HCT116 (cell line): ENCODE data around the gene KIAA0930. TPM values are rescaled to one million over a fixed set of nuclear protein-coding genes. Genes with fewer than 3 reads are reported as not detected.

ENCODE experiments used
- ATAC-seq: fragments of 200-7000 bp; cut with Tn5 transposase; 2 replicates; pipeline ENCODE4 v1.9.1; 2020; ENCODE audit warnings: mild to moderate bottlenecking, moderate library complexity
- BruUV-seq: library from RNA; stranded (reverse); fragments of 400-500 nt; replicated peaks from 2 replicates; lab custom pipeline; 2021; lab: Mats Ljungman, UMichigan
- CTCF ChIA-PET: fragments of 300-600 bp; sonication (Branson Sonifier 250); formaldehyde crosslinking; loops from one replicate; lab custom pipeline; 2021; ENCODE audit warnings: antibody characterized with exemption; lab: Charles Lee
- POLR2A ChIA-PET: fragments of 300-600, 350-600 bp; sonication (Branson Sonifier 250); formaldehyde crosslinking; loops from one replicate; lab custom pipeline; 2021; ENCODE audit warnings: antibody characterized with exemption; lab: Charles Lee
- RAD21 ChIA-PET, 2 experiments: fragments of 300-600 bp; sonication (Branson Sonifier 250); formaldehyde crosslinking; loops; one replicate each; lab custom pipeline; 2023; ENCODE audit warnings: low total read pairs in 2 of 2; ENCODE audit not compliant: uncharacterized antibody in 2 of 2, unreplicated experiment in 2 of 2, low non-redundant PET in 1 of 2; lab: Charles Lee
- DNase-seq: peaks from one replicate; pipeline ENCODE4 v3.0.0-alpha.2; 2010; ENCODE audit warnings: low read depth, low spot score
- H2AFZ ChIP-seq: fragments of 200-600 bp; shearing (Covaris generic), sonication (generic); 2 replicates; pipeline ENCODE4 v1.6.1; 2017; ENCODE audit warnings: low read depth, mixed run types, mixed read lengths, antibody characterized with exemption, low read length; ENCODE audit not compliant: poor library complexity, severe bottlenecking
- H3K27ac ChIP-seq: 2 replicates; pipeline ENCODE4 v1.5.1; 2012; ENCODE audit warnings: low read depth, low read length
- H3K27me3 ChIP-seq: fragments of 200-600 bp; sonication (generic); 2 replicates; pipeline ENCODE4 v1.6.1; 2016; ENCODE audit warnings: mixed run types, low read length, mixed read lengths; ENCODE audit not compliant: insufficient read depth
- H3K36me3 ChIP-seq, 2 experiments: fragments of 200-500 bp in 1 of 2; fragments of 200-600 bp in 1 of 2; sonication (Bioruptor generic) in 1 of 2; sonication (generic) in 1 of 2; 2 replicates each; pipeline versions ENCODE4 v1.5.1 to v1.6.1; 2014 to 2016; ENCODE audit warnings: low read length in 2 of 2, inconsistent platforms in 1 of 2, mixed read lengths in 1 of 2, mixed run types in 1 of 2; ENCODE audit not compliant: insufficient read depth in 2 of 2, control insufficient read depth in 1 of 2
- H3K4me1 ChIP-seq, 2 experiments: fragments of 200-600 bp in 1 of 2; sonication (generic) in 1 of 2; 2 replicates each; pipeline versions ENCODE4 v1.5.1 to v1.6.1; 2012 to 2017; ENCODE audit warnings: low read length in 2 of 2, inconsistent platforms in 1 of 2, mild to moderate bottlenecking in 1 of 2, mixed read lengths in 1 of 2, mixed run types in 1 of 2, moderate library complexity in 1 of 2; ENCODE audit not compliant: insufficient read depth in 2 of 2, control insufficient read depth in 1 of 2
- H3K4me2 ChIP-seq: fragments of 200-600 bp; sonication (generic); 2 replicates; pipeline ENCODE4 v1.6.1; 2017; ENCODE audit warnings: mixed run types, low read length, mixed read lengths
- H3K4me3 ChIP-seq, 2 experiments: fragments of 200-600 bp in 1 of 2; sonication (generic) in 1 of 2; replicated peaks in 1 of 2; 2 replicates each; pipeline ENCODE4 v1.5.1; 2011 to 2016; ENCODE audit warnings: low read length in 2 of 2, control low read depth in 1 of 2, low read depth in 1 of 2, mild to moderate bottlenecking in 1 of 2, mixed read lengths in 1 of 2, mixed run types in 1 of 2
- H3K79me2 ChIP-seq: fragments of 200-600 bp; sonication (generic); 2 replicates; pipeline ENCODE4 v1.6.1; 2017; ENCODE audit warnings: mild to moderate bottlenecking, mixed run types, low read length, moderate library complexity, mixed read lengths; ENCODE audit not compliant: insufficient read depth
- H3K9ac ChIP-seq: fragments of 200-600 bp; sonication (generic); 2 replicates; pipeline ENCODE4 v1.6.1; 2016; ENCODE audit warnings: low read length, mixed read lengths
- H3K9me2 ChIP-seq: fragments of 200-600 bp; sonication (generic), shearing (Covaris generic); 2 replicates; pipeline ENCODE4 v1.6.1; 2017; ENCODE audit warnings: mixed run types, mild to moderate bottlenecking, moderate library complexity; ENCODE audit not compliant: insufficient read depth
- H3K9me3 ChIP-seq, 2 experiments: fragments of 200-500 bp in 1 of 2; fragments of 200-600 bp in 1 of 2; sonication (Bioruptor generic) in 1 of 2; sonication (generic) in 1 of 2; 2 replicates each; pipeline ENCODE4 v1.6.1; 2014 to 2017; ENCODE audit warnings: low read length in 2 of 2, mixed read lengths in 2 of 2, inconsistent platforms in 1 of 2, low read depth in 1 of 2, mild to moderate bottlenecking in 1 of 2, mixed run types in 1 of 2, moderate library complexity in 1 of 2; ENCODE audit not compliant: control insufficient read depth in 1 of 2, insufficient read depth in 1 of 2
- H4K20me1 ChIP-seq: fragments of 200-600 bp; sonication (generic), shearing (Covaris generic); 2 replicates; pipeline ENCODE4 v1.6.1; 2017; ENCODE audit warnings: mixed run types, mild to moderate bottlenecking, moderate library complexity; ENCODE audit not compliant: insufficient read depth
- CBX3 ChIP-seq: IDR thresholded peaks from 2 replicates; pipeline ENCODE4 v1.6.1; 2012; ENCODE audit warnings: low read depth
- CEBPB ChIP-seq: IDR thresholded peaks from 2 replicates; pipeline ENCODE4 v1.6.1; 2012; ENCODE audit warnings: low read depth
- CTCF ChIP-seq, 3 experiments: fragments of 200-600 bp in 1 of 3; sonication (generic) in 1 of 3; IDR thresholded peaks in 2 of 3; conservative IDR thresholded peaks in 1 of 3; 2 replicates each; pipeline ENCODE4 v1.5.1; 2012 to 2017; ENCODE audit warnings: low read depth in 2 of 3, low read length in 2 of 3, antibody characterized with exemption in 1 of 3, borderline replicate concordance in 1 of 3, control low read depth in 1 of 3, mild to moderate bottlenecking in 1 of 3, mixed read lengths in 1 of 3, mixed run types in 1 of 3, moderate library complexity in 1 of 3; ENCODE audit not compliant: insufficient read depth in 1 of 3
- ELF1 ChIP-seq: IDR thresholded peaks from 2 replicates; pipeline ENCODE4 v1.6.1; 2012; ENCODE audit warnings: low read depth, borderline replicate concordance
- EZH2 ChIP-seq: fragments of 200-600 bp; sonication (generic); IDR thresholded peaks from 2 replicates; pipeline ENCODE4 v1.6.1; 2017; ENCODE audit warnings: antibody characterized with exemption, mixed run types
- EZH2phosphoT487 ChIP-seq: fragments of 200-600 bp; IDR thresholded peaks from 2 replicates; pipeline ENCODE4 v1.6.1; 2018; ENCODE audit warnings: antibody characterized with exemption, borderline replicate concordance
- FOSL1 ChIP-seq: IDR thresholded peaks from 2 replicates; pipeline ENCODE4 v1.6.1; 2012; ENCODE audit warnings: low read depth
- JUND ChIP-seq: IDR thresholded peaks from 2 replicates; pipeline ENCODE4 v1.6.1; 2012
- POLR2A ChIP-seq: IDR thresholded peaks from 2 replicates; pipeline ENCODE4 v1.7.0; 2011; ENCODE audit warnings: borderline replicate concordance; ENCODE audit not compliant: insufficient read depth, insufficient read length; ENCODE audit errors: extremely low read depth
- RAD21 ChIP-seq: IDR thresholded peaks from 2 replicates; pipeline ENCODE4 v1.6.1; 2012; ENCODE audit warnings: low read depth, mild to moderate bottlenecking
- SIN3A ChIP-seq: IDR thresholded peaks from 2 replicates; pipeline ENCODE4 v1.6.1; 2012; ENCODE audit warnings: low read depth
- SP1 ChIP-seq: IDR thresholded peaks from 2 replicates; pipeline ENCODE4 v1.6.1; 2012; ENCODE audit warnings: low read depth
- SRF ChIP-seq: IDR thresholded peaks from 2 replicates; pipeline ENCODE4 v1.6.1; 2012; ENCODE audit warnings: low read depth
- YY1 ChIP-seq: IDR thresholded peaks from 2 replicates; pipeline ENCODE4 v1.6.1; 2011; ENCODE audit warnings: low read length, low read depth, moderate library complexity, mild to moderate bottlenecking; ENCODE audit not compliant: insufficient replicate concordance; ENCODE audit errors: extremely low read depth
- ZFX ChIP-seq: fragments of 450-650 bp; IDR thresholded peaks from 2 replicates; pipeline ENCODE4 v1.6.1; 2017
- intact Hi-C: fragments of 100-400 bp; cut with micrococcal nuclease; formaldehyde crosslinking; loops from 2 replicates; pipeline ENCODE4 v1.10.0; 2022
- total RNA-seq: library from RNA; stranded (reverse); gene quantifications from one replicate; pipeline ENCODE4 v1.2.1, GENCODE V29; 2021; ENCODE audit not compliant: unreplicated experiment
- TF ChIP-seq, protein P1 (sequence below): IDR thresholded peaks from 2 replicates; pipeline ENCODE4 v1.6.1; 2012
- TF ChIP-seq, protein P2 (sequence below): IDR thresholded peaks from 2 replicates; pipeline ENCODE4 v1.6.1; 2012; ENCODE audit warnings: low read depth
- TF ChIP-seq, protein P3 (sequence below): IDR thresholded peaks from 2 replicates; pipeline ENCODE4 v1.6.1; 2011; ENCODE audit warnings: mild to moderate bottlenecking, low read length, moderate library complexity; ENCODE audit not compliant: insufficient replicate concordance; ENCODE audit errors: extremely low read depth

KIAA0930 gene
- total RNA-seq, 1 experiment from 2014 or later = 60.9 TPM

GRCh38 chr22:45272498-45272897 is 31.8 kb upstream of the KIAA0930 start:
- Histone ChIP-seq H3K27ac (no peak overlapping the region), H4K20me1 (no peaks in the 10 kb centered on the region), H3K4me1 (peaks cover 6 to 11% of the 10 kb centered on the region in 2 experiments), H3K4me2 (no peak overlapping the region), H3K9me2 (no peaks in the 10 kb centered on the region), H3K27me3 (no peaks in the 10 kb centered on the region), H3K36me3 (no peaks in the 10 kb centered on the region), H3K9ac (no peak overlapping the region), H3K4me3 (no peak overlapping the region), H3K79me2 (no peaks in the 10 kb centered on the region), H2AFZ (no peak overlapping the region), H3K9me3 (no peaks in the 10 kb centered on the region)
- TF ChIP-seq POLR2A (no peak), EZH2 (no peak), CTCF (IDR thresholded peaks at IDR 0.05 in 2 of 3, conservative IDR thresholded peaks at IDR 0.05 in 1 of 3; ENCODE audit: borderline replicate concordance in 1 of 3, insufficient read depth in 1 of 3, low read depth in 2 of 3, low read length in 2 of 3) (no peak), CBX3 (no peak), FOSL1 (no peak), JUND (no peak), ZFX (no peak), RAD21 (no peak), YY1 (no peak), SP1 (no peak), SRF (no peak), EZH2phosphoT487 (no peak), SIN3A (no peak), ELF1 (no peak), CEBPB (no peak)
- TF ChIP-seq, protein P1, sequence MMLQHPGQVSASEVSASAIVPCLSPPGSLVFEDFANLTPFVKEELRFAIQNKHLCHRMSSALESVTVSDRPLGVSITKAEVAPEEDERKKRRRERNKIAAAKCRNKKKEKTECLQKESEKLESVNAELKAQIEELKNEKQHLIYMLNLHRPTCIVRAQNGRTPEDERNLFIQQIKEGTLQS = no peak
- TF ChIP-seq, protein P2, sequence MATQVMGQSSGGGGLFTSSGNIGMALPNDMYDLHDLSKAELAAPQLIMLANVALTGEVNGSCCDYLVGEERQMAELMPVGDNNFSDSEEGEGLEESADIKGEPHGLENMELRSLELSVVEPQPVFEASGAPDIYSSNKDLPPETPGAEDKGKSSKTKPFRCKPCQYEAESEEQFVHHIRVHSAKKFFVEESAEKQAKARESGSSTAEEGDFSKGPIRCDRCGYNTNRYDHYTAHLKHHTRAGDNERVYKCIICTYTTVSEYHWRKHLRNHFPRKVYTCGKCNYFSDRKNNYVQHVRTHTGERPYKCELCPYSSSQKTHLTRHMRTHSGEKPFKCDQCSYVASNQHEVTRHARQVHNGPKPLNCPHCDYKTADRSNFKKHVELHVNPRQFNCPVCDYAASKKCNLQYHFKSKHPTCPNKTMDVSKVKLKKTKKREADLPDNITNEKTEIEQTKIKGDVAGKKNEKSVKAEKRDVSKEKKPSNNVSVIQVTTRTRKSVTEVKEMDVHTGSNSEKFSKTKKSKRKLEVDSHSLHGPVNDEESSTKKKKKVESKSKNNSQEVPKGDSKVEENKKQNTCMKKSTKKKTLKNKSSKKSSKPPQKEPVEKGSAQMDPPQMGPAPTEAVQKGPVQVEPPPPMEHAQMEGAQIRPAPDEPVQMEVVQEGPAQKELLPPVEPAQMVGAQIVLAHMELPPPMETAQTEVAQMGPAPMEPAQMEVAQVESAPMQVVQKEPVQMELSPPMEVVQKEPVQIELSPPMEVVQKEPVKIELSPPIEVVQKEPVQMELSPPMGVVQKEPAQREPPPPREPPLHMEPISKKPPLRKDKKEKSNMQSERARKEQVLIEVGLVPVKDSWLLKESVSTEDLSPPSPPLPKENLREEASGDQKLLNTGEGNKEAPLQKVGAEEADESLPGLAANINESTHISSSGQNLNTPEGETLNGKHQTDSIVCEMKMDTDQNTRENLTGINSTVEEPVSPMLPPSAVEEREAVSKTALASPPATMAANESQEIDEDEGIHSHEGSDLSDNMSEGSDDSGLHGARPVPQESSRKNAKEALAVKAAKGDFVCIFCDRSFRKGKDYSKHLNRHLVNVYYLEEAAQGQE = no peak
- TF ChIP-seq, protein P3, sequence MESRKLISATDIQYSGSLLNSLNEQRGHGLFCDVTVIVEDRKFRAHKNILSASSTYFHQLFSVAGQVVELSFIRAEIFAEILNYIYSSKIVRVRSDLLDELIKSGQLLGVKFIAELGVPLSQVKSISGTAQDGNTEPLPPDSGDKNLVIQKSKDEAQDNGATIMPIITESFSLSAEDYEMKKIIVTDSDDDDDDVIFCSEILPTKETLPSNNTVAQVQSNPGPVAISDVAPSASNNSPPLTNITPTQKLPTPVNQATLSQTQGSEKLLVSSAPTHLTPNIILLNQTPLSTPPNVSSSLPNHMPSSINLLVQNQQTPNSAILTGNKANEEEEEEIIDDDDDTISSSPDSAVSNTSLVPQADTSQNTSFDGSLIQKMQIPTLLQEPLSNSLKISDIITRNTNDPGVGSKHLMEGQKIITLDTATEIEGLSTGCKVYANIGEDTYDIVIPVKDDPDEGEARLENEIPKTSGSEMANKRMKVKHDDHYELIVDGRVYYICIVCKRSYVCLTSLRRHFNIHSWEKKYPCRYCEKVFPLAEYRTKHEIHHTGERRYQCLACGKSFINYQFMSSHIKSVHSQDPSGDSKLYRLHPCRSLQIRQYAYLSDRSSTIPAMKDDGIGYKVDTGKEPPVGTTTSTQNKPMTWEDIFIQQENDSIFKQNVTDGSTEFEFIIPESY = no peak
- BruUV-seq = no TSS peak
- ChIA-PET CTCF (interaction anchor here (1.7 kb wide), 1 partner anchor 169 kb away, joined by 5 read pairs; no protein-coding TSS in a partner anchor), RAD21 (no interaction called here), POLR2A (interaction anchor here (0.9 kb wide), 1 partner anchor 10 kb away, joined by 3 read pairs; no protein-coding TSS in a partner anchor)
- no peak for DNase-seq
- intact Hi-C loops = no loop called here
- ATAC-seq = no peak
